ACC112 (cell line): Measurements from ENCODE around the gene MAN1A1.

ENCODE experiments used
- H2AFZ ChIP-seq: fragments of 200-600 bp; sonication (generic); one replicate; pipeline ENCODE4 v1.6.0; 2017; ENCODE audit warnings: antibody characterized with exemption, low read length; ENCODE audit not compliant: unreplicated experiment
- H3K27ac ChIP-seq: fragments of 200-600 bp; sonication (generic); 2 replicates; pipeline ENCODE4 v1.5.1; 2014; ENCODE audit warnings: low read depth, mild to moderate bottlenecking, antibody characterized with exemption, low read length, moderate library complexity
- H3K27me3 ChIP-seq: fragments of 200-600 bp; sonication (generic); 2 replicates; pipeline ENCODE4 v1.6.1; 2014; ENCODE audit warnings: mild to moderate bottlenecking, antibody characterized with exemption, low read length, moderate library complexity, mixed read lengths; ENCODE audit not compliant: insufficient read depth
- H3K36me3 ChIP-seq: fragments of 200-600 bp; sonication (generic); 2 replicates; pipeline ENCODE4 v1.6.1; 2016; ENCODE audit warnings: mild to moderate bottlenecking, antibody characterized with exemption, low read length, moderate library complexity, mixed read lengths; ENCODE audit not compliant: insufficient read depth
- H3K4me1 ChIP-seq: fragments of 200-600 bp; sonication (generic); one replicate; pipeline ENCODE4 v1.6.1; 2016; ENCODE audit warnings: low read length, mixed read lengths; ENCODE audit not compliant: insufficient read depth, unreplicated experiment, control insufficient read depth
- H3K4me3 ChIP-seq: fragments of 200-600 bp; sonication (generic); 2 replicates; pipeline ENCODE4 v1.5.1; 2014; ENCODE audit warnings: mild to moderate bottlenecking, low read depth, low read length
- H3K79me2 ChIP-seq: fragments of 200-600 bp; sonication (generic); one replicate; pipeline ENCODE4 v1.6.0; 2016; ENCODE audit warnings: low read length; ENCODE audit not compliant: control insufficient read depth, unreplicated experiment, insufficient read depth

The MAN1A1 gene

GRCh38 chr6:119285908-119286625 is 63.5 kb downstream of the MAN1A1 start:
- H3K79me2 ChIP-seq, result no peaks in the 10 kb centered on the region
- H3K27ac ChIP-seq, result no peak overlapping the region
- no peak overlapping the region for H3K4me3 ChIP-seq
- no peaks in the 10 kb centered on the region for H3K27me3 ChIP-seq
- H2AFZ ChIP-seq, result no peak overlapping the region
- H3K36me3 ChIP-seq, result no peaks in the 10 kb centered on the region
- H3K4me1 ChIP-seq, result peaks cover 17% of the 10 kb centered on the region

- H2AFZ ChIP-seq, result no peak overlapping the region
- H3K79me2 ChIP-seq, result no peaks in the 10 kb centered on the region
- no peaks in the 10 kb centered on the region for H3K27me3 ChIP-seq
- H3K4me3 ChIP-seq, result no peak overlapping the region
- H3K36me3 ChIP-seq, result no peaks in the 10 kb centered on the region
- H3K27ac ChIP-seq, result no peak overlapping the region
- H3K4me1 ChIP-seq, result peaks cover 28% of the 10 kb centered on the region
These were observed 64.6 kb downstream of the MAN1A1 start for GRCh38 chr6:119284861-119285521.

GRCh38 chr6:119283979-119284545 is 65.5 kb downstream of the MAN1A1 start:
- Histone ChIP-seq H3K27me3 (no peaks in the 10 kb centered on the region), H3K27ac (no peak overlapping the region), H3K4me1 (peaks cover 30% of the 10 kb centered on the region), H3K4me3 (no peak overlapping the region), H3K79me2 (no peaks in the 10 kb centered on the region), H3K36me3 (no peaks in the 10 kb centered on the region), H2AFZ (no peak overlapping the region)

GRCh38 chr6:119283214-119283613 is 66.3 kb downstream of the MAN1A1 start:
- H3K36me3 ChIP-seq, result no peaks in the 10 kb centered on the region
- H3K4me1 ChIP-seq, result peaks cover 30% of the 10 kb centered on the region
- no peak overlapping the region for H2AFZ ChIP-seq
- no peak overlapping the region for H3K4me3 ChIP-seq
- no peaks in the 10 kb centered on the region for H3K79me2 ChIP-seq
- no peaks in the 10 kb centered on the region for H3K27me3 ChIP-seq
- no peak overlapping the region for H3K27ac ChIP-seq

- Histone ChIP-seq H3K4me1 (peaks cover 33% of the 10 kb centered on the region), H3K27me3 (no peaks in the 10 kb centered on the region), H3K36me3 (no peaks in the 10 kb centered on the region), H3K27ac (peak overlapping the region; percentile 64), H2AFZ (peak overlapping the region; percentile 17), H3K4me3 (no peak overlapping the region), H3K79me2 (no peaks in the 10 kb centered on the region)
These were observed 68.9 kb downstream of the MAN1A1 start for GRCh38 chr6:119280668-119281067.

- no peaks in the 10 kb centered on the region for H3K79me2 ChIP-seq
- no peaks in the 10 kb centered on the region for H3K36me3 ChIP-seq
These were observed 69.5 kb downstream of the MAN1A1 start for GRCh38 chr6:119280080-119280479.

GRCh38 chr6:119278625-119279024 is 70.9 kb downstream of the MAN1A1 start:
- Histone ChIP-seq H3K4me1 (peaks cover 33% of the 10 kb centered on the region), H3K79me2 (no peaks in the 10 kb centered on the region), H3K27me3 (no peaks in the 10 kb centered on the region), H3K36me3 (no peaks in the 10 kb centered on the region), H2AFZ (no peak overlapping the region), H3K27ac (no peak overlapping the region), H3K4me3 (no peak overlapping the region)

More at GRCh38 chr6:119280080-119280479, 69.5 kb downstream of the MAN1A1 start:
- H3K27ac ChIP-seq, result peak overlapping the region; percentile 64
- no peak overlapping the region for H3K4me3 ChIP-seq
- H3K4me1 ChIP-seq, result peaks cover 33% of the 10 kb centered on the region
- H2AFZ ChIP-seq, result no peak overlapping the region
- H3K27me3 ChIP-seq, result no peaks in the 10 kb centered on the region

- no peak overlapping the region for H3K27ac ChIP-seq
- no peaks in the 10 kb centered on the region for H3K79me2 ChIP-seq
- no peaks in the 10 kb centered on the region; the same call in 1 of the 2 replicates for H3K36me3 ChIP-seq
These were observed 72.5 kb downstream of the MAN1A1 start for GRCh38 chr6:119277052-119277451.

GRCh38 chr6:119276211-119276610 is 73.3 kb downstream of the MAN1A1 start:
- Histone ChIP-seq H3K4me1 (peaks cover 21% of the 10 kb centered on the region), H3K79me2 (no peaks in the 10 kb centered on the region), H3K27ac (no peak overlapping the region), H2AFZ (no peak overlapping the region), H3K36me3 (peaks cover under 1% of the 10 kb centered on the region; the same call in 1 of the 2 replicates), H3K4me3 (no peak overlapping the region), H3K27me3 (no peaks in the 10 kb centered on the region)

More at GRCh38 chr6:119277052-119277451, 72.5 kb downstream of the MAN1A1 start:
- H3K4me3 ChIP-seq, result no peak overlapping the region
- no peaks in the 10 kb centered on the region for H3K27me3 ChIP-seq
- H2AFZ ChIP-seq, result no peak overlapping the region
- H3K4me1 ChIP-seq, result peaks cover 24% of the 10 kb centered on the region

GRCh38 chr6:119274197-119274595 is 75.4 kb downstream of the MAN1A1 start:
- peaks cover 6% of the 10 kb centered on the region for H3K4me1 ChIP-seq
- H2AFZ ChIP-seq, result no peak overlapping the region
- no peak overlapping the region for H3K4me3 ChIP-seq
- no peaks in the 10 kb centered on the region for H3K79me2 ChIP-seq
- H3K27ac ChIP-seq, result 0 out of 2 replicates have a peak overlapping the region, but pooled peaks have one; percentile 3
- peaks cover 10% of the 10 kb centered on the region for H3K36me3 ChIP-seq
- H3K27me3 ChIP-seq, result no peaks in the 10 kb centered on the region
